Loucy (cell line): ENCODE results near the gene PDZD7.
"Not testable (repeated sequence)": the region's sequence is repeated elsewhere in the genome, so short reads cannot be mapped to it uniquely, and the experiment has no call there.

Experiments
- H2AFZ ChIP-seq: fragments of 200-600 bp; sonication (generic); 2 replicates; pipeline ENCODE4 v1.6.0; 2016; ENCODE audit warnings: antibody characterized with exemption, mild to moderate bottlenecking, low read length, moderate library complexity
- H3F3A ChIP-seq: fragments of 200-600 bp; 2 replicates; pipeline ENCODE4 v1.6.0; 2016; ENCODE audit warnings: antibody characterized with exemption, low read depth, mild to moderate bottlenecking
- H3K27me3 ChIP-seq: fragments of 200-600 bp; sonication (generic); 2 replicates; pipeline ENCODE4 v1.6.1; 2014; ENCODE audit warnings: low read length, mild to moderate bottlenecking; ENCODE audit not compliant: insufficient read depth, poor library complexity, severe bottlenecking
- H3K36me3 ChIP-seq: fragments of 200-600 bp; sonication (generic); 2 replicates; pipeline ENCODE4 v1.6.1; 2016; ENCODE audit warnings: low read length; ENCODE audit not compliant: insufficient read depth
- H3K4me1 ChIP-seq: fragments of 200-600 bp; sonication (generic); 2 replicates; pipeline ENCODE4 v1.5.1; 2014; ENCODE audit warnings: low read length, mild to moderate bottlenecking; ENCODE audit not compliant: insufficient read depth, poor library complexity, severe bottlenecking
- H3K4me2 ChIP-seq: fragments of 200-600 bp; sonication (generic); 2 replicates; pipeline ENCODE4 v1.6.0; 2014; ENCODE audit warnings: antibody characterized with exemption, low read length, low read depth, mild to moderate bottlenecking; ENCODE audit not compliant: poor library complexity, severe bottlenecking
- H3K4me3 ChIP-seq: fragments of 200-600 bp; sonication (generic); 2 replicates; pipeline ENCODE4 v1.5.1; 2014; ENCODE audit warnings: low read length, mild to moderate bottlenecking, mixed read lengths; ENCODE audit not compliant: poor library complexity, severe bottlenecking
- H3K79me2 ChIP-seq: fragments of 200-600 bp; sonication (generic); 2 replicates; pipeline ENCODE4 v1.6.1; 2014; ENCODE audit warnings: low read length; ENCODE audit not compliant: insufficient read depth
- H3K9ac ChIP-seq: fragments of 200-600 bp; sonication (generic); 2 replicates; pipeline ENCODE4 v1.6.0; 2014; ENCODE audit warnings: mild to moderate bottlenecking, low read depth, low read length, moderate library complexity; ENCODE audit not compliant: poor library complexity, severe bottlenecking
- H3K9me2 ChIP-seq: fragments of 200-600 bp; sonication (generic); replicated peaks from 2 replicates; pipeline ENCODE4 v1.6.1; 2016; ENCODE audit warnings: low read depth, low read length, mixed read lengths
- H3K9me3 ChIP-seq: fragments of 200-600 bp; sonication (generic); 2 replicates; pipeline ENCODE4 v1.6.1; 2014; ENCODE audit warnings: mild to moderate bottlenecking, antibody characterized with exemption, low read length, low read depth; ENCODE audit not compliant: insufficient read depth
- H4K20me1 ChIP-seq: fragments of 200-600 bp; sonication (generic); 2 replicates; pipeline ENCODE4 v1.6.0; 2014; ENCODE audit warnings: antibody characterized with exemption, low read length, mild to moderate bottlenecking; ENCODE audit not compliant: insufficient read depth, poor library complexity, severe bottlenecking
- CTCF ChIP-seq: fragments of 200-600 bp; sonication (generic); conservative IDR thresholded peaks from 2 replicates; pipeline ENCODE4 v1.5.1; 2014; ENCODE audit warnings: mild to moderate bottlenecking, antibody characterized with exemption, low read length
- EZH2phosphoT487 ChIP-seq: fragments of 200-600 bp; IDR thresholded peaks from 2 replicates; pipeline ENCODE4 v1.6.1; 2018; ENCODE audit warnings: antibody characterized with exemption, mild to moderate bottlenecking, moderate library complexity, borderline replicate concordance

PDZD7 gene

GRCh38 chr10:100978121-100978900, 52.6 kb downstream of the PDZD7 start:
- no peak overlapping the region for H2AFZ ChIP-seq
- no peak overlapping the region for H3K4me3 ChIP-seq
- TF ChIP-seq EZH2phosphoT487 (no peak), CTCF (no peak)
- no peaks in the 10 kb centered on the region for H4K20me1 ChIP-seq
- no peaks in the 10 kb centered on the region for H3F3A ChIP-seq
- H3K36me3 ChIP-seq, result no peaks in the 10 kb centered on the region
- no peaks in the 10 kb centered on the region for H3K9me2 ChIP-seq
- no peak overlapping the region for H3K9ac ChIP-seq
- H3K4me1 ChIP-seq, result no peaks in the 10 kb centered on the region
- H3K4me2 ChIP-seq, result no peak overlapping the region
- H3K27me3 ChIP-seq, result no peaks in the 10 kb centered on the region
- no peaks in the 10 kb centered on the region for H3K79me2 ChIP-seq
- no peaks in the 10 kb centered on the region for H3K9me3 ChIP-seq

GRCh38 chr10:100977436-100977835, 53.5 kb downstream of the PDZD7 start:
- TF ChIP-seq CTCF (no peak), EZH2phosphoT487 (no peak)
- H4K20me1 ChIP-seq, result no peaks in the 10 kb centered on the region
- no peak overlapping the region for H2AFZ ChIP-seq
- no peaks in the 10 kb centered on the region for H3K9me3 ChIP-seq
- H3K36me3 ChIP-seq, result no peaks in the 10 kb centered on the region
- H3K9ac ChIP-seq, result no peak overlapping the region
- no peak overlapping the region for H3K4me2 ChIP-seq
- no peak overlapping the region for H3K4me3 ChIP-seq
- no peaks in the 10 kb centered on the region for H3F3A ChIP-seq
- no peaks in the 10 kb centered on the region for H3K9me2 ChIP-seq
- no peaks in the 10 kb centered on the region for H3K79me2 ChIP-seq
- H3K27me3 ChIP-seq, result no peaks in the 10 kb centered on the region
- no peaks in the 10 kb centered on the region for H3K4me1 ChIP-seq

GRCh38 chr10:100976906-100977305, 54.0 kb downstream of the PDZD7 start:
- Histone ChIP-seq H4K20me1 (no peaks in the 10 kb centered on the region), H3K27me3 (no peaks in the 10 kb centered on the region), H3K9me2 (no peaks in the 10 kb centered on the region), H3K9ac (no peak overlapping the region), H3K36me3 (no peaks in the 10 kb centered on the region), H3K9me3 (no peaks in the 10 kb centered on the region), H3K4me3 (no peak overlapping the region), H3K79me2 (no peaks in the 10 kb centered on the region), H3K4me1 (no peaks in the 10 kb centered on the region), H2AFZ (no peak overlapping the region), H3F3A (no peaks in the 10 kb centered on the region), H3K4me2 (no peak overlapping the region)
- TF ChIP-seq EZH2phosphoT487, result no peak
- no peak for TF ChIP-seq CTCF

- H3K27me3 ChIP-seq, H3K4me1 ChIP-seq, H3F3A ChIP-seq, H3K79me2 ChIP-seq, H2AFZ ChIP-seq, H3K9ac ChIP-seq, H4K20me1 ChIP-seq, H3K4me3 ChIP-seq, H3K36me3 ChIP-seq, H3K9me2 ChIP-seq, H3K9me3 ChIP-seq, H3K4me2 ChIP-seq: not testable (repeated sequence)
These were observed 55.5 kb downstream of the PDZD7 start for GRCh38 chr10:100975397-100975796.
